ENCODE results near the gene CYB5D1.
A peak's percentile ranks its signal among the peaks of the same experiment; 100 is the strongest.
"Not testable (repeated sequence)": the region's sequence is repeated elsewhere in the genome, so short reads cannot be mapped to it uniquely, and the experiment has no call there.

The CYB5D1 gene

GRCh38 chr17:7856011-7856810 lies 1.6 kb upstream of the CYB5D1 start:
- no peak for DNase-seq

- peak; percentile 81 to 100 (median 95) for DNase-seq
Observed at GRCh38 chr17:7856811-7857712, 741 bp upstream of the CYB5D1 start, which contains the start of gene NAA38. TSS of gene NAA38 (minus strand) at chr17:7857559. CDS start at chr17:7857463, 96 bp downstream.

GRCh38 chr17:7858522-7858810 lies 663 bp downstream of the CYB5D1 start:
- DNase-seq: peak in 1 of 51 donors; percentile 46

GRCh38 chr17:7859028-7859427 lies 1.2 kb downstream of the CYB5D1 start:
- no peak for DNase-seq

- DNase-seq: peak in 8 of 51 donors; percentile 17 to 58 (median 31)
Observed at GRCh38 chr17:7862692-7863437, 5.1 kb downstream of the CYB5D1 start.

- DNase-seq: not testable (repeated sequence)
Observed at GRCh38 chr17:7864384-7864783, 6.6 kb downstream of the CYB5D1 start.

GRCh38 chr17:7864995-7865650 lies 7.3 kb downstream of the CYB5D1 start:
- DNase-seq: no peak

GRCh38 chr17:7867881-7868329 lies 10.1 kb downstream of the CYB5D1 start:
- no peak for DNase-seq

GRCh38 chr17:7873051-7873450 lies 15.2 kb downstream of the CYB5D1 start:
- no peak for DNase-seq

GRCh38 chr17:7875804-7876370 lies 18.1 kb downstream of the CYB5D1 start:
- no peak for DNase-seq

GRCh38 chr17:7878234-7878633 lies 20.4 kb downstream of the CYB5D1 start:
- DNase-seq: no peak

- no peak for DNase-seq
Observed at GRCh38 chr17:7880076-7880868, 22.5 kb downstream of the CYB5D1 start.

- DNase-seq: peak in 2 of 51 donors; percentile 3 to 6
Observed at GRCh38 chr17:7881276-7882054, 23.7 kb downstream of the CYB5D1 start.

GRCh38 chr17:7882068-7882467 lies 24.3 kb downstream of the CYB5D1 start:
- DNase-seq: no peak

- no peak for DNase-seq
Observed at GRCh38 chr17:7882629-7883028, 24.8 kb downstream of the CYB5D1 start.

- peak in 1 of 51 donors; percentile 28 for DNase-seq
Observed at GRCh38 chr17:7883781-7884386, 26.1 kb downstream of the CYB5D1 start.

- peak in 1 of 51 donors; percentile 27 for DNase-seq
Observed at GRCh38 chr17:7884581-7885366, 27.0 kb downstream of the CYB5D1 start.

Data from hypothalamus (tissue), 51 donors.